B cell (primary cell): ENCODE measurements around the gene HERC2. TPM values are rescaled to one million over a fixed set of nuclear protein-coding genes. Genes with fewer than 3 reads are reported as not detected.

Experiments
- ATAC-seq: fragments of 200-7000 bp; cut with Tn5 transposase; one replicate; pipeline ENCODE4 v1.10.0; 2021; ENCODE audit warnings: low read depth, mild to moderate bottlenecking, moderate number of reproducible peaks, moderate library complexity
- CTCF ChIA-PET: fragments of 350-600 bp; sonication (Branson Sonifier 250); formaldehyde crosslinking; loops from one replicate; lab custom pipeline; 2021; ENCODE audit warnings: antibody characterized with exemption, inconsistent platforms; lab: Charles Lee
- POLR2A ChIA-PET: fragments of 350-600 bp; sonication (Branson Sonifier 250); formaldehyde crosslinking; loops from one replicate; lab custom pipeline; 2021; ENCODE audit warnings: antibody characterized with exemption; lab: Charles Lee
- DNase-seq: peaks from one replicate; pipeline ENCODE4 v3.0.0; 2013
- H2AFZ ChIP-seq: 2 replicates; pipeline ENCODE4 v1.6.1; 2012; ENCODE audit warnings: mild to moderate bottlenecking, low read depth, low read length; ENCODE audit not compliant: insufficient read depth, poor library complexity, severe bottlenecking
- H3K27ac ChIP-seq, 2 donors: 1 replicate in 1 of 2; 2 replicates in 1 of 2; pipeline ENCODE4 v1.5.1; 2012 to 2013; ENCODE audit warnings: low read length in 2 of 2, mild to moderate bottlenecking in 2 of 2, moderate library complexity in 1 of 2
- H3K27me3 ChIP-seq, 4 experiments: fragments of 200-600 bp in 1 of 4; sonication (generic) in 1 of 4; replicated peaks in 1 of 4; 1 replicate in 2 of 4; 2 replicates in 2 of 4; pipeline versions ENCODE4 v1.6.1 to v1.7.0; 2013 to 2016; ENCODE audit warnings: low read length in 3 of 4, mild to moderate bottlenecking in 2 of 4, mixed read lengths in 1 of 4, moderate library complexity in 1 of 4; ENCODE audit not compliant: insufficient read depth in 4 of 4, control insufficient read depth in 3 of 4; ENCODE audit errors: control extremely low read depth in 1 of 4
- H3K36me3 ChIP-seq, 2 experiments: replicated peaks in 1 of 2; 1 replicate in 1 of 2; 2 replicates in 1 of 2; pipeline versions ENCODE4 v1.6.1 to v1.7.1; 2013; ENCODE audit warnings: low read length in 1 of 2; ENCODE audit not compliant: insufficient read depth in 2 of 2, control insufficient read depth in 1 of 2; ENCODE audit errors: control extremely low read depth in 1 of 2, extremely low read depth in 1 of 2
- H3K4me1 ChIP-seq, 2 donors: fragments of 200-600 bp in 1 of 2; sonication (generic) in 1 of 2; 1 replicate in 1 of 2; 2 replicates in 1 of 2; pipeline versions ENCODE4 v1.5.1 to v1.6.1; 2013 to 2017; ENCODE audit warnings: low read length in 2 of 2; ENCODE audit not compliant: control insufficient read depth in 2 of 2, insufficient read depth in 2 of 2
- H3K4me2 ChIP-seq: replicated peaks from 2 replicates; pipeline ENCODE3; 2012; ENCODE audit warnings: mild to moderate bottlenecking, low read depth, low read length; ENCODE audit not compliant: poor library complexity, severe bottlenecking
- H3K4me3 ChIP-seq, 5 experiments: fragments of 200-600 bp in 1 of 5; sonication (generic) in 1 of 5; 1 replicate in 3 of 5; 2 replicates in 2 of 5; pipeline versions ENCODE4 v1.5.1 to v1.7.0; 2011 to 2016; ENCODE audit warnings: low read length in 4 of 5, mild to moderate bottlenecking in 4 of 5, low read depth in 2 of 5, control low read depth in 1 of 5, moderate library complexity in 1 of 5; ENCODE audit not compliant: insufficient read depth in 1 of 5; ENCODE audit errors: control extremely low read depth in 1 of 5, extremely low read depth in 1 of 5
- H3K79me2 ChIP-seq: fragments of 200-600 bp; sonication (generic); one replicate; pipeline ENCODE4 v1.6.0; 2016; ENCODE audit warnings: low read length; ENCODE audit not compliant: control insufficient read depth, insufficient read depth
- H3K9ac ChIP-seq: fragments of 200-600 bp; sonication (generic); 2 replicates; pipeline ENCODE4 v1.6.1; 2017; ENCODE audit warnings: mild to moderate bottlenecking, low read length, moderate library complexity
- H3K9me3 ChIP-seq, 3 donors: one replicate each; pipeline versions ENCODE4 v1.6.1 to v1.7.1; 2013; ENCODE audit warnings: low read length in 2 of 3; ENCODE audit not compliant: control insufficient read depth in 2 of 3, insufficient read depth in 1 of 3; ENCODE audit errors: control extremely low read depth in 1 of 3
- H4K20me1 ChIP-seq: 2 replicates; pipeline ENCODE4 v1.6.0; 2012; ENCODE audit warnings: mild to moderate bottlenecking, low read length; ENCODE audit not compliant: insufficient read depth, control insufficient read depth, poor library complexity, severe bottlenecking
- H3K27ac Mint-ChIP-seq: one replicate; pipeline ENCODE4 v1.8.0; 2021; ENCODE audit warnings: mixed read lengths
- H3K27me3 Mint-ChIP-seq: one replicate; pipeline ENCODE4 v1.8.0; 2021; ENCODE audit warnings: mixed read lengths
- H3K4me1 Mint-ChIP-seq: one replicate; pipeline ENCODE4 v1.8.0; 2021; ENCODE audit warnings: mixed read lengths
- H3K4me3 Mint-ChIP-seq: one replicate; pipeline ENCODE4 v1.8.0; 2021; ENCODE audit warnings: mixed read lengths
- H3K9me3 Mint-ChIP-seq: one replicate; pipeline ENCODE4 v1.8.0; 2022; ENCODE audit warnings: mixed read lengths; ENCODE audit not compliant: insufficient read depth
- CTCF ChIP-seq: fragments of 200-600 bp; IDR thresholded peaks from one replicate; pipeline ENCODE4 v1.8.0; 2022; ENCODE audit warnings: antibody characterized with exemption, mild to moderate bottlenecking
- EZH2 ChIP-seq: IDR thresholded peaks from 2 replicates; pipeline ENCODE4 v1.6.1; 2012; ENCODE audit warnings: borderline replicate concordance, low read depth, mild to moderate bottlenecking, moderate library complexity, low read length; ENCODE audit not compliant: insufficient read depth, poor library complexity, severe bottlenecking
- WGBS: methylation state at CpG from one replicate; pipeline ENCODE4 v1.1.5; 2013; ENCODE audit warnings: missing lambda C conversion rate; ENCODE audit not compliant: insufficient coverage; 5-methylcytosine and 5-hydroxymethylcytosine counted together
- intact Hi-C: fragments of 100-400 bp; cut with micrococcal nuclease; formaldehyde crosslinking; loops from one replicate; pipeline ENCODE4 v1.10.0; 2022
- polyA plus RNA-seq: library from polyadenylated mRNA; depleted of rRNA; stranded (reverse); fragments of >200 nt; gene quantifications from 2 replicates; pipeline ENCODE4 v1.2.3, GENCODE V29; 2012
- total RNA-seq, 2 donors: library from RNA; stranded (reverse); fragments of 120-200 nt in 1 of 2; gene quantifications; 1 replicate in 1 of 2; 2 replicates in 1 of 2; pipeline versions ENCODE4 v1.2.3 to v1.2.4, GENCODE V29; 2013 to 2022

Gene HERC2
- total and polyA plus RNA-seq, 2 donors (not counting 1 experiment from before 2014, with no cell fraction given): 31.0 to 52.7 TPM

- ChIA-PET CTCF (no interaction called here), POLR2A (no interaction called here)
- no peak overlapping the region for H3K4me3 ChIP-seq
- Mint-ChIP-seq H3K4me3 (no peak overlapping the region), H3K27me3 (no peaks in the 10 kb centered on the region), H3K4me1 (peaks cover 17% of the 10 kb centered on the region), H3K27ac (no peak overlapping the region), H3K9me3 (no peaks in the 10 kb centered on the region)
- peaks cover 8 to 16% of the 10 kb centered on the region in 2 donors for H3K4me1 ChIP-seq
- H3K27ac ChIP-seq: no peak overlapping the region
- H3K79me2 ChIP-seq: peaks cover 2% of the 10 kb centered on the region
- no peak overlapping the region for H2AFZ ChIP-seq
- TF ChIP-seq EZH2 (no peak), CTCF (no peak)
- intact Hi-C loops: no loop called here
- H3K27me3 ChIP-seq: no peaks in the 10 kb centered on the region
- H3K9me3 ChIP-seq: peaks cover 0 to 5% (median 0%) of the 10 kb centered on the region in 3 donors
- H3K36me3 ChIP-seq: peaks cover 2 to 33% of the 10 kb centered on the region in 2 experiments
- no peaks in the 10 kb centered on the region for H4K20me1 ChIP-seq
- no peak overlapping the region for H3K4me2 ChIP-seq
- ATAC-seq (no peak), DNase-seq (no peak)
- 92% methylated on average over 4 of the region's 5 CpGs for WGBS
- no peak overlapping the region for H3K9ac ChIP-seq
Measured at GRCh38 chr15:28260722-28261121, 61.3 kb downstream of the HERC2 start.

- Mint-ChIP-seq H3K9me3 (no peaks in the 10 kb centered on the region), H3K27me3 (no peaks in the 10 kb centered on the region), H3K27ac (no peak overlapping the region), H3K4me3 (no peak overlapping the region), H3K4me1 (peaks cover 14% of the 10 kb centered on the region)
- Histone ChIP-seq H3K79me2 (peaks cover 2% of the 10 kb centered on the region), H3K27me3 (no peaks in the 10 kb centered on the region), H3K4me2 (no peak overlapping the region), H2AFZ (no peak overlapping the region), H4K20me1 (no peaks in the 10 kb centered on the region), H3K9me3 (peaks cover 0 to under 1% (median 0%) of the 10 kb centered on the region in 3 donors), H3K4me1 (peaks cover 6 to 12% of the 10 kb centered on the region in 2 donors), H3K36me3 (peaks cover 2 to 31% of the 10 kb centered on the region in 2 experiments), H3K4me3 (no peak overlapping the region), H3K9ac (no peak overlapping the region), H3K27ac (no peak overlapping the region)
- ChIA-PET CTCF (no interaction called here), POLR2A (no interaction called here)
- no peak for DNase-seq
- intact Hi-C loops: no loop called here
- WGBS: 100% methylated on average over 3 of the region's 3 CpGs
- no peak for TF ChIP-seq EZH2
- TF ChIP-seq CTCF: no peak
- ATAC-seq: no peak
Measured at GRCh38 chr15:28260317-28260716, 61.7 kb downstream of the HERC2 start.
